ENCODE results near the gene GRHPR.
"Not testable (repeated sequence)": the region's sequence is repeated elsewhere in the genome, so short reads cannot be mapped to it uniquely, and the experiment has no call there.

The GRHPR gene

GRCh38 chr9:37421914-37422288, 595 bp upstream of the GRHPR start:
- DNase-seq (ENCODE audit: low spot score): no peak

GRCh38 chr9:37423508-37423907, 1.0 kb downstream of the GRHPR start:
- DNase-seq (ENCODE audit: low spot score): no peak

GRCh38 chr9:37424204-37424685, 1.7 kb downstream of the GRHPR start:
- no peak for DNase-seq (ENCODE audit: low spot score)

- no peak for DNase-seq (ENCODE audit: low spot score)
These were observed 2.3 kb downstream of the GRHPR start for GRCh38 chr9:37424686-37425297.

- DNase-seq (ENCODE audit: low spot score): no peak
These were observed 2.8 kb downstream of the GRHPR start for GRCh38 chr9:37425298-37425752.

GRCh38 chr9:37426431-37426830, 3.9 kb downstream of the GRHPR start:
- not testable (repeated sequence) for DNase-seq (ENCODE audit: low spot score)

- DNase-seq (ENCODE audit: low spot score): no peak
These were observed 4.3 kb downstream of the GRHPR start for GRCh38 chr9:37426846-37427245.

GRCh38 chr9:37428345-37428744, 5.8 kb downstream of the GRHPR start:
- DNase-seq (ENCODE audit: low spot score): no peak

GRCh38 chr9:37429441-37430285, 7.2 kb downstream of the GRHPR start:
- no peak for DNase-seq (ENCODE audit: low spot score)

- no peak for DNase-seq (ENCODE audit: low spot score)
These were observed 8.5 kb downstream of the GRHPR start for GRCh38 chr9:37430841-37431597.

GRCh38 chr9:37432020-37432419, 9.5 kb downstream of the GRHPR start:
- no peak for DNase-seq (ENCODE audit: low spot score)

GRCh38 chr9:37433867-37434371, 11.4 kb downstream of the GRHPR start:
- no peak for DNase-seq (ENCODE audit: low spot score)

- DNase-seq (ENCODE audit: low spot score): no peak
These were observed 14.0 kb downstream of the GRHPR start for GRCh38 chr9:37436540-37436939.

GRCh38 chr9:37437010-37437409, 14.5 kb downstream of the GRHPR start:
- no peak for DNase-seq (ENCODE audit: low spot score)

- DNase-seq (ENCODE audit: low spot score): no peak
These were observed 15.1 kb downstream of the GRHPR start for GRCh38 chr9:37437621-37438020.

- no peak for DNase-seq (ENCODE audit: low spot score)
These were observed 15.9 kb downstream of the GRHPR start for GRCh38 chr9:37438359-37438758.

GRCh38 chr9:37441776-37442370, 19.4 kb downstream of the GRHPR start:
- DNase-seq (ENCODE audit: low spot score): no peak

GRCh38 chr9:37442556-37442955, 20.1 kb downstream of the GRHPR start:
- no peak for DNase-seq (ENCODE audit: low spot score)

- DNase-seq (ENCODE audit: low spot score): no peak
These were observed 21.1 kb downstream of the GRHPR start for GRCh38 chr9:37443566-37443965.

GRCh38 chr9:37444890-37445289, 22.4 kb downstream of the GRHPR start:
- DNase-seq (ENCODE audit: low spot score): no peak

GRCh38 chr9:37445832-37446231, 23.3 kb downstream of the GRHPR start:
- DNase-seq (ENCODE audit: low spot score): no peak

GRCh38 chr9:37446401-37446800, 23.9 kb downstream of the GRHPR start:
- DNase-seq (ENCODE audit: low spot score): no peak

Measured in activated CD4-positive, alpha-beta T cell treated with anti-CD3 and anti-CD28 coated beads, Interleukin-2, Interleukin-4, amounts not matched to agents 100 ng/mL and 50 ng/mL, durations not matched to agents 16 hours and 8 hours (primary cell).